HFFc6 (cell line): ENCODE results near the gene CAPN12. TPM values are rescaled to one million over a fixed set of nuclear protein-coding genes. Genes with fewer than 3 reads are reported as not detected.

Source experiments
- DNase-seq: peaks from one replicate; pipeline ENCODE4 v3.0.0-alpha.2; 2018
- H3K27ac Mint-ChIP-seq: 2 replicates; pipeline ENCODE4 v1.8.0; 2020; ENCODE audit warnings: mild to moderate bottlenecking, mixed read lengths
- H3K27me3 Mint-ChIP-seq: 2 replicates; pipeline ENCODE4 v1.8.0; 2021; ENCODE audit warnings: mild to moderate bottlenecking, moderate library complexity, mixed read lengths; ENCODE audit not compliant: insufficient read depth
- H3K36me3 Mint-ChIP-seq: 2 replicates; pipeline ENCODE4 v1.8.0; 2021; ENCODE audit warnings: low read depth, mixed read lengths
- H3K4me1 Mint-ChIP-seq: 2 replicates; pipeline ENCODE4 v1.8.0; 2020; ENCODE audit warnings: low read depth, mixed read lengths
- H3K4me3 Mint-ChIP-seq: 2 replicates; pipeline ENCODE4 v1.8.0; 2020; ENCODE audit warnings: mild to moderate bottlenecking, moderate library complexity, mixed read lengths
- H3K9me3 Mint-ChIP-seq: 2 replicates; pipeline ENCODE4 v1.8.0; 2020; ENCODE audit warnings: mild to moderate bottlenecking, mixed read lengths
- CTCF ChIP-seq: fragments of 200-600 bp; sonication (generic); IDR thresholded peaks from 2 replicates; pipeline ENCODE4 v1.5.0; 2021; ENCODE audit warnings: antibody characterized with exemption, mild to moderate bottlenecking
- total RNA-seq, 6 experiments: library from RNA; stranded (reverse); fragmentation: NEBNext Ultra II Directional; extraction: Animal tissue kit (Norgen Biotek cat#: 25700); gene quantifications; 2 replicates in 1 of 6; 3 replicates in 5 of 6; pipeline ENCODE4 v1.2.3, GENCODE V29; 2021

The CAPN12 gene
- total RNA-seq, 6 experiments from 2014 or later, result 0.09 to 0.45 (median 0.19) TPM

- Mint-ChIP-seq H3K9me3 (no peaks in the 10 kb centered on the region), H3K4me3 (no peak overlapping the region; the same call in 1 of the 2 replicates), H3K4me1 (0 out of 2 replicates have a peak, but pooled peaks cover 11% of the 10 kb centered on the region), H3K27me3 (peaks cover 38% of the 10 kb centered on the region), H3K27ac (peak overlapping the region; percentile 36; the same call in 1 of the 2 replicates), H3K36me3 (peaks cover 17% of the 10 kb centered on the region)
- DNase-seq, result no peak
- no peak for TF ChIP-seq CTCF
These were observed 21.2 kb downstream of the CAPN12 start for GRCh38 chr19:38722947-38723605.

- 0 out of 2 replicates have a peak, but pooled peaks cover 11% of the 10 kb centered on the region for H3K4me1 Mint-ChIP-seq
- H3K27ac Mint-ChIP-seq, result peak overlapping the region; percentile 24
- no peak for DNase-seq
- H3K36me3 Mint-ChIP-seq, result peaks cover 17% of the 10 kb centered on the region
- H3K27me3 Mint-ChIP-seq, result peaks cover 42% of the 10 kb centered on the region
- no peaks in the 10 kb centered on the region for H3K9me3 Mint-ChIP-seq
- H3K4me3 Mint-ChIP-seq, result no peak overlapping the region
- TF ChIP-seq CTCF, result no peak
These were observed 22.1 kb downstream of the CAPN12 start for GRCh38 chr19:38721979-38722773.

GRCh38 chr19:38721496-38721895 is 22.8 kb downstream of the CAPN12 start:
- peak overlapping the region; percentile 46; the same call in 1 of the 2 replicates for H3K27ac Mint-ChIP-seq
- H3K27me3 Mint-ChIP-seq, result peaks cover 39% of the 10 kb centered on the region
- H3K9me3 Mint-ChIP-seq, result peaks cover 2% of the 10 kb centered on the region; the same call in 1 of the 2 replicates
- H3K4me3 Mint-ChIP-seq, result no peak overlapping the region
- peaks cover 17% of the 10 kb centered on the region for H3K36me3 Mint-ChIP-seq
- TF ChIP-seq CTCF, result no peak
- 0 out of 2 replicates have a peak, but pooled peaks cover 11% of the 10 kb centered on the region for H3K4me1 Mint-ChIP-seq
- no peak for DNase-seq

- no peak for DNase-seq
- Mint-ChIP-seq H3K27ac (no peak overlapping the region), H3K36me3 (peaks cover 10% of the 10 kb centered on the region), H3K4me3 (no peak overlapping the region), H3K27me3 (peaks cover 35% of the 10 kb centered on the region), H3K9me3 (peaks cover 6% of the 10 kb centered on the region; the same call in 1 of the 2 replicates), H3K4me1 (0 out of 2 replicates have a peak, but pooled peaks cover 11% of the 10 kb centered on the region)
- no peak for TF ChIP-seq CTCF
These were observed 23.6 kb downstream of the CAPN12 start for GRCh38 chr19:38720559-38721236.

- Mint-ChIP-seq H3K27ac (peak overlapping the region; percentile 45), H3K36me3 (peaks cover 10% of the 10 kb centered on the region), H3K4me1 (0 out of 2 replicates have a peak, but pooled peaks cover 11% of the 10 kb centered on the region), H3K4me3 (no peak overlapping the region), H3K9me3 (peaks cover 6% of the 10 kb centered on the region; the same call in 1 of the 2 replicates), H3K27me3 (peaks cover 33% of the 10 kb centered on the region)
- no peak for TF ChIP-seq CTCF
- no peak for DNase-seq
These were observed 24.3 kb downstream of the CAPN12 start for GRCh38 chr19:38719761-38720558.
